IgD-negative memory B cell (primary cell): ENCODE data around the gene GNG7. TPM values are rescaled to one million over a fixed set of nuclear protein-coding genes. Genes with fewer than 3 reads are reported as not detected.
A peak's percentile ranks its signal among the peaks of the same experiment; 100 is the strongest.
"Not testable (repeated sequence)": the region's sequence is repeated elsewhere in the genome, so short reads cannot be mapped to it uniquely, and the experiment has no call there.

Source experiments
- H3K27ac Mint-ChIP-seq, 3 donors: one replicate each; pipeline ENCODE4 v1.8.0; 2020 to 2022; ENCODE audit warnings: mild to moderate bottlenecking in 3 of 3, mixed read lengths in 3 of 3, moderate library complexity in 1 of 3
- H3K27me3 Mint-ChIP-seq: one replicate; pipeline ENCODE4 v1.8.0; 2021; ENCODE audit warnings: mixed read lengths
- H3K36me3 Mint-ChIP-seq: one replicate; pipeline ENCODE4 v1.8.0; 2020; ENCODE audit warnings: mild to moderate bottlenecking, mixed read lengths
- H3K4me1 Mint-ChIP-seq, 3 donors: one replicate each; pipeline ENCODE4 v1.8.0; 2020 to 2022; ENCODE audit warnings: mixed read lengths in 3 of 3, mild to moderate bottlenecking in 1 of 3
- H3K4me3 Mint-ChIP-seq, 4 donors: one replicate each; pipeline ENCODE4 v1.8.0; 2020 to 2022; ENCODE audit warnings: mild to moderate bottlenecking in 4 of 4, mixed read lengths in 4 of 4, moderate library complexity in 3 of 4
- H3K9me3 Mint-ChIP-seq, 3 donors: one replicate each; pipeline ENCODE4 v1.8.0; 2020 to 2021; ENCODE audit warnings: mixed read lengths in 3 of 3, mild to moderate bottlenecking in 1 of 3
- polyA plus RNA-seq: library from polyadenylated mRNA; unstranded; fragments of 300-500 nt; fragmentation: Illumina TruSeq; gene quantifications from one replicate; pipeline ENCODE4 v1.2.3, GENCODE V29; 2021

GNG7 gene
- polyA plus RNA-seq, 1 donor from 2014 or later = 74.6 TPM

DNA sequence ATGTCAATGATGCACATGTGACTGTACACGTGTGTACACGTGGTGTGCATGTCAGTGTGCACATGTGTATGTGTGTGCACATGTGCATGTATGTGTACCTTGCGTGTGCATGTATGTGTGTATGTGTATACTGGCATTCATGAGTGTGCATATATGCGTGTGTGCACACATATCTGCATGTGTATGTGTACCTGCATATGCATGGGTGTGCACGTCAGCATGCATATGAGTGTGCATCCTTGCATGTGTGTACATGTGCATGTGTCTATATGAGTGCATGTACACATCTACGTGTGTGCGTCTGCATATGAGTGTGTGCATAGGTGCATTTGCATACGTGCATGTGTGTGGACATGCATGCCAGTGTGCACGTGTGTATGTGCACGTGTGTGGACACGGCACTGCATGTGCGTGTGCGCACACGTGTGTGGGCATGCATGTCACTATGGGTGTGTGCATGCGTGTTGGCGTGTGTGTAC, 178.1 kb downstream of the GNG7 start:
- Mint-ChIP-seq H3K27me3 (no peaks in the 10 kb centered on the region), H3K27ac (peak overlapping the region in 1 of 3 donors; percentile 80)

GRCh38 chr19:2523630-2524311, 178.7 kb downstream of the GNG7 start:
- H3K27me3 Mint-ChIP-seq = no peaks in the 10 kb centered on the region
- peak overlapping the region in 2 of 3 donors; percentile 62 to 71 for H3K27ac Mint-ChIP-seq
- peaks cover 0 to 3% (median 0%) of the 10 kb centered on the region in 3 donors for H3K4me1 Mint-ChIP-seq
- H3K9me3 Mint-ChIP-seq = no peaks in the 10 kb centered on the region
- H3K4me3 Mint-ChIP-seq = peak overlapping the region in 1 of 4 donors; percentile 20
- H3K36me3 Mint-ChIP-seq = peaks cover 1% of the 10 kb centered on the region

More for the DNA sequence above, 178.1 kb downstream of the GNG7 start:
- H3K36me3 Mint-ChIP-seq = peaks cover 1% of the 10 kb centered on the region
- peaks cover 0 to 3% (median 0%) of the 10 kb centered on the region in 3 donors for H3K4me1 Mint-ChIP-seq
- H3K4me3 Mint-ChIP-seq = peak overlapping the region in 2 of 4 donors; percentile 14 to 20
- no peaks in the 10 kb centered on the region for H3K9me3 Mint-ChIP-seq

DNA sequence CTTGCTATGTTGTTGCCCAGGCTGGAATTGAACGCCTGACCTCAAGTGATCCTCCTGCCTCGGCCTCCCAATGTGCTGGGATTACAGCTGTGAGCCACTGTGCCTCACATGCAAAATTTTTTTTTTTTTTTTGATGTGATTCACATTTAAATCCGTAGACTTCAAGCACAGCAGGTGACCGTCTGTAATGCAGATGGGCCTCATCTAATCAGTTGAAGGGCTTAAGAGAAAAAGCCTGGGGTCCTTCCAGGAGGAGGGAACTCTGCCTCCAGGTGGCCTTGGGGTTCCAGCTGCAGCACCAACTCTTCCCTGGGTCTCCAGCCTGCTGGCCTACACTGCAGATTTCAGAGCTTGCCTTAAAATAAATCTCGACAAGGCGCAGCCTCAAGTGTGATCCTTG, 183.0 kb downstream of the GNG7 start:
- Mint-ChIP-seq H3K36me3 (peaks cover 6% of the 10 kb centered on the region), H3K4me1 (peaks cover 0 to 6% (median 0%) of the 10 kb centered on the region in 3 donors), H3K9me3 (no peaks in the 10 kb centered on the region), H3K27ac (no peak overlapping the region), H3K27me3 (no peaks in the 10 kb centered on the region), H3K4me3 (no peak overlapping the region)

- not testable (repeated sequence) for H3K9me3 Mint-ChIP-seq, H3K36me3 Mint-ChIP-seq, H3K4me3 Mint-ChIP-seq, H3K27me3 Mint-ChIP-seq, H3K4me1 Mint-ChIP-seq
- H3K27ac Mint-ChIP-seq = peak overlapping the region in 2 of 3 donors; percentile 46 to 77
Measured at GRCh38 chr19:2518856-2519255, 183.6 kb downstream of the GNG7 start.

- H3K4me3 Mint-ChIP-seq = no peak overlapping the region
- H3K9me3 Mint-ChIP-seq = no peaks in the 10 kb centered on the region
- H3K27ac Mint-ChIP-seq = peak overlapping the region in 2 of 3 donors; percentile 77 to 81
- no peaks in the 10 kb centered on the region for H3K27me3 Mint-ChIP-seq
- H3K4me1 Mint-ChIP-seq = peaks cover 0 to 3% (median 0%) of the 10 kb centered on the region in 3 donors
- H3K36me3 Mint-ChIP-seq = peaks cover 6% of the 10 kb centered on the region
Measured at GRCh38 chr19:2517881-2518601, 184.5 kb downstream of the GNG7 start.

DNA sequence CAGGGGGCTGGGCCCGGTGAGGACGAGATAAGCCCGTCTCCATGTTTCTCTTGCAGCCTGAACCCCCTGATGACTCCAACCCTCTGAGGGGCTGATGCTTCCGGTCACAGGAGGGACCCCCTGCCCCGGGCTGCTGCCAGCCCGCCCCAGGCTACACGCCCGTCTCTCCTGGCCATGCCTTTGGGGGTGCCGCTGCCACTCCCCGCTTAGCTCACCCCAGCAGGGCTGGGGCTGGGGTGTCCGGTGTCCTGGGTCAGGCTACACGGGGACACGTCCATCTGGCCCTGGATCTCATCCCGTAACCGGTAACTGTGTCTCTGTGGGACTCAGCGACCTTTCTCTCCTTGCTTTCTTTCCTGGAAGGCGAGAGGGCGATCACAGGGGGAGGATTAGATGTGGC, 185.8 kb downstream of the GNG7 start:
- H3K36me3 Mint-ChIP-seq = peaks cover 6% of the 10 kb centered on the region
- no peaks in the 10 kb centered on the region for H3K9me3 Mint-ChIP-seq
- no peak overlapping the region for H3K4me3 Mint-ChIP-seq
- no peaks in the 10 kb centered on the region for H3K27me3 Mint-ChIP-seq
- peaks cover 0 to 6% (median under 1%) of the 10 kb centered on the region in 3 donors for H3K4me1 Mint-ChIP-seq
- H3K27ac Mint-ChIP-seq = peak overlapping the region in 1 of 3 donors; percentile 31

GRCh38 chr19:2514981-2515518, 187.4 kb downstream of the GNG7 start:
- peak overlapping the region; percentile 35 to 76 (median 47) for H3K27ac Mint-ChIP-seq
- H3K9me3 Mint-ChIP-seq = no peaks in the 10 kb centered on the region
- H3K4me3 Mint-ChIP-seq = peak overlapping the region in 1 of 4 donors; percentile 32
- peaks cover 5% of the 10 kb centered on the region for H3K36me3 Mint-ChIP-seq
- H3K4me1 Mint-ChIP-seq = peaks cover 5 to 12% (median 9%) of the 10 kb centered on the region in 3 donors
- H3K27me3 Mint-ChIP-seq = no peaks in the 10 kb centered on the region

GRCh38 chr19:2512523-2513431, 189.7 kb downstream of the GNG7 start:
- Mint-ChIP-seq H3K27me3 (no peaks in the 10 kb centered on the region), H3K4me1 (peaks cover 11 to 18% (median 18%) of the 10 kb centered on the region in 3 donors), H3K4me3 (peak overlapping the region in 1 of 4 donors; percentile 85), H3K9me3 (peaks cover 0 to 2% (median 0%) of the 10 kb centered on the region in 3 donors), H3K36me3 (peaks cover 5% of the 10 kb centered on the region), H3K27ac (peak overlapping the region in 2 of 3 donors; percentile 82 to 84)

- Mint-ChIP-seq H3K27ac (peak overlapping the region; percentile 73 to 84 (median 76)), H3K9me3 (peaks cover 0 to 2% (median 0%) of the 10 kb centered on the region in 3 donors), H3K4me1 (peaks cover 14 to 24% (median 21%) of the 10 kb centered on the region in 3 donors), H3K36me3 (peaks cover 5% of the 10 kb centered on the region), H3K27me3 (no peaks in the 10 kb centered on the region), H3K4me3 (peak overlapping the region in 3 of 4 donors; percentile 33 to 85 (median 43))
Measured at GRCh38 chr19:2511991-2512390, 190.5 kb downstream of the GNG7 start.

GRCh38 chr19:2511570-2511969, 190.9 kb downstream of the GNG7 start:
- peak overlapping the region; percentile 53 to 84 (median 76) for H3K27ac Mint-ChIP-seq
- H3K4me1 Mint-ChIP-seq = peaks cover 15 to 25% (median 22%) of the 10 kb centered on the region in 3 donors
- peaks cover 0 to 2% (median 0%) of the 10 kb centered on the region in 3 donors for H3K9me3 Mint-ChIP-seq
- peak overlapping the region; percentile 8 to 85 (median 50) for H3K4me3 Mint-ChIP-seq
- peaks cover 5% of the 10 kb centered on the region for H3K36me3 Mint-ChIP-seq
- no peaks in the 10 kb centered on the region for H3K27me3 Mint-ChIP-seq

DNA sequence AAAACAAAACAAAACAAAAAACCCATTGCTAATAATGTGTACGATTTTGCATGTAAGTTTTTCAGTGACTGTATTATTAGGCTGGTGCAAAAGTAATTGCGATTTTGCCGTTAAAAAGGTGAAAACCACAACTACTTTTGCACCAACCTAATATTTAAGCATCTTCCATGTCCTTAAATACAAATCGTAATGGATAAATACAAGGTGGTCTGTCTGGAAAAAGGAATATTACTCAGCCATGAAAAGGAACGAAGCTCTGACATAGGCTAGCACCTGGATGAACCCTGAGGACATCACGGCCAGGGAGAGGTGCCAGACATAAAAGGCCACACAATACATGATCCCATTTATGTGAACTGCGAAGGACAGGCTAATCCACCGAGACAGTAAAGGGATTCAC, 193.4 kb downstream of the GNG7 start:
- peak overlapping the region in 2 of 4 donors; percentile 13 to 65 for H3K4me3 Mint-ChIP-seq
- no peaks in the 10 kb centered on the region for H3K36me3 Mint-ChIP-seq
- peak overlapping the region in 2 of 3 donors; percentile 73 to 80 for H3K27ac Mint-ChIP-seq
- peaks cover under 1% of the 10 kb centered on the region for H3K27me3 Mint-ChIP-seq
- peaks cover 16 to 27% (median 21%) of the 10 kb centered on the region in 3 donors for H3K4me1 Mint-ChIP-seq
- peaks cover 0 to 2% (median 0%) of the 10 kb centered on the region in 3 donors for H3K9me3 Mint-ChIP-seq

GRCh38 chr19:2507109-2507508, 195.4 kb downstream of the GNG7 start:
- H3K27ac Mint-ChIP-seq = peak overlapping the region in 2 of 3 donors; percentile 69 to 98

GRCh38 chr19:2506656-2507055, 195.8 kb downstream of the GNG7 start:
- peak overlapping the region in 1 of 4 donors; percentile 24 for H3K4me3 Mint-ChIP-seq

More at GRCh38 chr19:2507109-2507508, 195.4 kb downstream of the GNG7 start:
- H3K9me3 Mint-ChIP-seq = peaks cover 0 to 2% (median 0%) of the 10 kb centered on the region in 3 donors
- H3K27me3 Mint-ChIP-seq = peaks cover 6% of the 10 kb centered on the region
- no peaks in the 10 kb centered on the region for H3K36me3 Mint-ChIP-seq
- peaks cover 25 to 36% (median 27%) of the 10 kb centered on the region in 3 donors for H3K4me1 Mint-ChIP-seq
- peak overlapping the region; percentile 24 to 90 (median 50) for H3K4me3 Mint-ChIP-seq

More at GRCh38 chr19:2506656-2507055, 195.8 kb downstream of the GNG7 start:
- not testable (repeated sequence) for H3K9me3 Mint-ChIP-seq, H3K36me3 Mint-ChIP-seq, H3K27me3 Mint-ChIP-seq
- Mint-ChIP-seq H3K27ac (peak overlapping the region in 2 of 3 donors; percentile 69 to 98), H3K4me1 (peaks cover 25 to 35% (median 25%) of the 10 kb centered on the region in 3 donors)
